Osteocyte (in vitro differentiated cells): ENCODE data around the gene GBX1. TPM values are rescaled to one million over a fixed set of nuclear protein-coding genes. Genes with fewer than 3 reads are reported as not detected.

ENCODE experiments used
- DNase-seq: peaks from one replicate; pipeline ENCODE4 v3.0.0; 2021; ENCODE audit warnings: mixed read lengths; ENCODE audit not compliant: unreplicated experiment; ENCODE audit errors: extremely low spot score
- H3K27ac Mint-ChIP-seq: one replicate; pipeline ENCODE4 v1.8.0; 2021; ENCODE audit warnings: mild to moderate bottlenecking, mixed read lengths; ENCODE audit not compliant: unreplicated experiment
- H3K27me3 Mint-ChIP-seq: one replicate; pipeline ENCODE4 v1.8.0; 2021; ENCODE audit warnings: mixed read lengths; ENCODE audit not compliant: unreplicated experiment
- H3K36me3 Mint-ChIP-seq: one replicate; pipeline ENCODE4 v1.8.0; 2021; ENCODE audit warnings: mixed read lengths; ENCODE audit not compliant: unreplicated experiment
- H3K4me1 Mint-ChIP-seq: one replicate; pipeline ENCODE4 v1.8.0; 2021; ENCODE audit warnings: mixed read lengths; ENCODE audit not compliant: unreplicated experiment
- H3K4me3 Mint-ChIP-seq: one replicate; pipeline ENCODE4 v1.8.0; 2021; ENCODE audit warnings: mild to moderate bottlenecking, moderate library complexity, mixed read lengths; ENCODE audit not compliant: unreplicated experiment
- H3K9me3 Mint-ChIP-seq: one replicate; pipeline ENCODE4 v1.8.0; 2021; ENCODE audit warnings: mixed read lengths; ENCODE audit not compliant: unreplicated experiment
- total RNA-seq: library from RNA; stranded (reverse); gene quantifications from 2 replicates; pipeline ENCODE4 v1.2.1, GENCODE V29; 2021
- TF ChIP-seq, protein P1 (sequence below): fragments of 200-600 bp; sonication (generic); IDR thresholded peaks from 2 replicates; pipeline ENCODE4 v1.5.0; 2021; ENCODE audit warnings: antibody characterized with exemption, mild to moderate bottlenecking, moderate library complexity

Gene GBX1
- total RNA-seq, 1 donor from 2014 or later = not detected

DNA sequence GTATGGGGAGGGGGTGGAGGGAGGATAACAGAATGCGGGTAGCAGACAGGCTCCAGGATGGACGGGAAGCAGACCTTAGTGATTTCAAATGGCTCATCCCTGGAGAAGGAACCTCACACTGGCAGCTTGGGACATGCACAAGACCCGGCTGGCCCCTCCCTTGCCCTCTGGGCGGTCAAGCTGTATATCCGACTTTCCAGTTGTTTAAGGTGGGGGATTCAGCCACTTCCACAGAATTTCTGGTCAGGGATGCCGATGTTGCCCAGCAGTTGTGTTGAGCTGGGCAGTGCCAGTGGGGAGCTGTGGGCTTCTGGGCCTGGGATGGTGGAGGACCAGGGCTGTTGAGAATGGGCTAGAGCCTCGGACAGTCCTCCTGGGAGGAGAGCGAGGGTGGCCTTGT lies 38.8 kb downstream of the GBX1 start:
- Mint-ChIP-seq H3K4me3 (no peak overlapping the region), H3K9me3 (no peaks in the 10 kb centered on the region), H3K27ac (no peak overlapping the region), H3K27me3 (no peaks in the 10 kb centered on the region), H3K36me3 (peaks cover 42% of the 10 kb centered on the region), H3K4me1 (peaks cover 6% of the 10 kb centered on the region)
- TF ChIP-seq, protein P1, sequence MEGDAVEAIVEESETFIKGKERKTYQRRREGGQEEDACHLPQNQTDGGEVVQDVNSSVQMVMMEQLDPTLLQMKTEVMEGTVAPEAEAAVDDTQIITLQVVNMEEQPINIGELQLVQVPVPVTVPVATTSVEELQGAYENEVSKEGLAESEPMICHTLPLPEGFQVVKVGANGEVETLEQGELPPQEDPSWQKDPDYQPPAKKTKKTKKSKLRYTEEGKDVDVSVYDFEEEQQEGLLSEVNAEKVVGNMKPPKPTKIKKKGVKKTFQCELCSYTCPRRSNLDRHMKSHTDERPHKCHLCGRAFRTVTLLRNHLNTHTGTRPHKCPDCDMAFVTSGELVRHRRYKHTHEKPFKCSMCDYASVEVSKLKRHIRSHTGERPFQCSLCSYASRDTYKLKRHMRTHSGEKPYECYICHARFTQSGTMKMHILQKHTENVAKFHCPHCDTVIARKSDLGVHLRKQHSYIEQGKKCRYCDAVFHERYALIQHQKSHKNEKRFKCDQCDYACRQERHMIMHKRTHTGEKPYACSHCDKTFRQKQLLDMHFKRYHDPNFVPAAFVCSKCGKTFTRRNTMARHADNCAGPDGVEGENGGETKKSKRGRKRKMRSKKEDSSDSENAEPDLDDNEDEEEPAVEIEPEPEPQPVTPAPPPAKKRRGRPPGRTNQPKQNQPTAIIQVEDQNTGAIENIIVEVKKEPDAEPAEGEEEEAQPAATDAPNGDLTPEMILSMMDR = no peak
- no peak for DNase-seq

DNA sequence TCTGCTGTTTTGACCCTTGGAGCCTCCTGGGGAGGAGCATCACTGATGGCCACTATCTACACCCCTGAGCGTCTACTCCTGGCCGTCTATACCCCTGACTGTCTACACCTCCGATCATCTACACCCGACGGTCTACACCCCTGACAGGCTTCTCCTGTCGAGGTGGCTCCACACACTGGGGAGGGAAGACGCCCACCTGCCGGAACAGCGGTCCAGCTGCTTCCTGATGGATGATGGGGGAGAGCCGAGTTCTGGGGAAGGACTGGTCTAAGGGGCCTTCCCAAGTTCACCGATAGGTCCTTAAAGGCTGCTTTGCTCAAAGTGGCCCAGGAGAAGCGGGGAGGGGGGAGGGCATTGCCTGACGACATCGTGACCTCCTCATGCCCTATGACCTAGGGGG lies 39.4 kb downstream of the GBX1 start:
- peaks cover 6% of the 10 kb centered on the region for H3K4me1 Mint-ChIP-seq
- no peak overlapping the region for H3K27ac Mint-ChIP-seq
- TF ChIP-seq, protein P1 = no peak
- H3K4me3 Mint-ChIP-seq = no peak overlapping the region
- peaks cover 47% of the 10 kb centered on the region for H3K36me3 Mint-ChIP-seq
- no peaks in the 10 kb centered on the region for H3K9me3 Mint-ChIP-seq
- H3K27me3 Mint-ChIP-seq = no peaks in the 10 kb centered on the region
- DNase-seq = no peak

DNA sequence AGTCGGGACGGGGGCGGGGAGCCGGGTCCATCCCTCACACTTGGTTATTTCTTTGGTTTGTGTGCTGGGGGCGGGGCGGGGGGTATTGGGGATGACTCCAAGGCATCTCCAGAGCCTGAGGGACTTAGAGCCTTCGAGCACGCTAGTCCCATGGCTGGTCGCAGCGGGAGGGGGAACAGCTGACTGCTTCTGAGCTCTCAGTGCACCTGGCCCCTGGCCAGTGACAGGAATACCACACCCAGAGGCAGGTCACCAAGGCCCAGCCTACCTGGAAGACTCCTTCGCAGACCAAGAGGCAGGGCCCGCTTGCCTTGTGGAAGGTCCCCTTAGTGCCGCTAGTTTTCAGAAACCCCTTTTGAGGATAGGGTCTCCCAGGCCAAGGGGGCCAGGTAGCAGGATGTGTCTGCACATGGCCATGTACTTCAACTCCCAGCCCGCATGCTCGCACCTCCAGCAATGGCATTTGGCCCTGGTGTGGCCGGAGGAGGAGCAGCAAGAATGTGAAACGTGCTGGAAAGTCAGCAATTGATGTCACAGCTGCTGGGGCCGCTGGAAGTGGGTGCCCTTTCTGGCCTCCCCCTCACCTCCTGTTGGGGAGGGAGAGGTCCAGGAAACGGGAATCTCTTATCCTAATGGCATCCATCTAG lies 40.9 kb downstream of the GBX1 start:
- H3K4me3 Mint-ChIP-seq = no peak overlapping the region
- peaks cover 6% of the 10 kb centered on the region for H3K4me1 Mint-ChIP-seq
- no peaks in the 10 kb centered on the region for H3K27me3 Mint-ChIP-seq
- no peak for DNase-seq
- H3K9me3 Mint-ChIP-seq = no peaks in the 10 kb centered on the region
- H3K27ac Mint-ChIP-seq = no peak overlapping the region
- TF ChIP-seq, protein P1 = no peak
- peaks cover 40% of the 10 kb centered on the region for H3K36me3 Mint-ChIP-seq

DNA sequence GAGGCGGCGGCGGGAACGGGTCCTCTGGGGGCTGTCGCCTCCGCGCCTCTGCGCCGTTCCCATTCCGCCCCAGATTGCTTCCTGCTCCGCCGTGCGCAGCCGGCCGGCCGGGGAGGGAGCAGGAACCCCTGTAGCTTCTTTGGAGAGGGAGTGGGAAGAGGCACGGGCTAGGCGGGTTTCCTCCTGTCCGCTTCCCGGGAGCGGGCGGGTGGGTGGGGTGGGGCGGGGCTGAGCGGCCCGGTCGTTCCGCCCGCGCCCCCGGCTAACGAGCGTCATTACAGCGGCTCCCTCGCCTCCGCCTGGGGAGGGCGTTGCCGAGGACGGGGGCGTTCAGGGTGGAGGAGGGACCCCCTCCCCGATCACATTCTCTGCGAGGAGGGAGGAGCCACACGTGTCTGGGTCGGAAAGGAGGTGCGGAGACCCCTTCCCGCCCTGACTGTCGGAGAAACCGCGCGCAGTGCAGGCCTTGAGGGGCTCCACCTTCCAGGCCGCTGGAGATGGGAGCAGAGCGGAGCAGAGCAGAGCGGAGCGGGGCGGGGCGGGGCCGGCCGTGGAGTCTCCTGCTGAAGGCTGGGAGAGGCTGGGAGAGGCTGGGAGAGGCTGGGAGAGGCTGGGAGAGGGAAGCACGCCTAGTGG lies 41.5 kb downstream of the GBX1 start:
- Mint-ChIP-seq H3K4me3 (peak overlapping the region; percentile 62), H3K9me3 (no peaks in the 10 kb centered on the region), H3K27me3 (no peaks in the 10 kb centered on the region), H3K27ac (peak overlapping the region; percentile 54), H3K36me3 (peaks cover 43% of the 10 kb centered on the region), H3K4me1 (peaks cover 6% of the 10 kb centered on the region)
- TF ChIP-seq, protein P1 = no peak
- DNase-seq = no peak

DNA sequence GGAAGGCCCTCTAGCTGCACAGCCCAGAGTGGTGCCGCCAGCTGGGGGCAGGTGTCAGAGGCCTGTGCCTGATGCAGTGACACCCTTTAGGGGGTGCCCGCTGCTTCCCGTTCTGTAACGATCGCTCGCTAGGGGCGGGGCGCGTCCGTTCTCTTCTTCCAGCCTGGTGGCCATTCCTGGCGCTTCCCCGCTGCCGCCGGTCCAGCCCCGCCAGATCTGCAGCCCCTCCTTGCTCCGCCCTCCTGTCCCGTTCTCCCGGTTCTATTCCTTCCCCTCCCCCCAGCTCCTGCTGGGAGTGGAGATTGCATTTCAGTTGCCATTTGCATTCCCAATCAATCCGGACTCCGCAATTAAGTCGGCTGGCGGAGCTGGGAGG lies 42.0 kb downstream of the GBX1 start:
- TF ChIP-seq, protein P1 = no peak
- Mint-ChIP-seq H3K4me3 (peak overlapping the region; percentile 62), H3K36me3 (peaks cover 45% of the 10 kb centered on the region), H3K27me3 (no peaks in the 10 kb centered on the region), H3K27ac (no peak overlapping the region), H3K9me3 (no peaks in the 10 kb centered on the region), H3K4me1 (peaks cover 6% of the 10 kb centered on the region)
- DNase-seq = no peak
